GM18517 (cell line): ENCODE measurements around the gene TMEM272.
"Not testable (repeated sequence)": the region's sequence is repeated elsewhere in the genome, so short reads cannot be mapped to it uniquely, and the experiment has no call there.

ENCODE experiments used
- ATAC-seq: cut with Tn5 transposase; IDR thresholded peaks from one replicate; pipeline ENCODE4 v1.9.1; 2021; ENCODE audit warnings: mild to moderate bottlenecking, moderate library complexity; ENCODE audit not compliant: unreplicated experiment

Gene TMEM272

GRCh38 chr13:51826606-51827005 is 18.4 kb downstream of the TMEM272 start:
- ATAC-seq = no peak

GRCh38 chr13:51825681-51826254 is 19.2 kb downstream of the TMEM272 start:
- ATAC-seq = no peak

- ATAC-seq = no peak
Measured at GRCh38 chr13:51825165-51825592, 19.8 kb downstream of the TMEM272 start.

GRCh38 chr13:51824712-51825111 is 20.3 kb downstream of the TMEM272 start:
- ATAC-seq = not testable (repeated sequence)

- no peak for ATAC-seq
Measured at GRCh38 chr13:51823863-51824262, 21.1 kb downstream of the TMEM272 start.

GRCh38 chr13:51823359-51823758 is 21.6 kb downstream of the TMEM272 start:
- no peak for ATAC-seq

GRCh38 chr13:51822106-51822815 is 22.7 kb downstream of the TMEM272 start:
- ATAC-seq = no peak

GRCh38 chr13:51821606-51822005 is 23.4 kb downstream of the TMEM272 start:
- ATAC-seq = no peak

GRCh38 chr13:51820016-51820597 is 24.9 kb downstream of the TMEM272 start:
- no peak for ATAC-seq

- ATAC-seq = no peak
Measured at GRCh38 chr13:51819544-51819943, 25.4 kb downstream of the TMEM272 start.

GRCh38 chr13:51818781-51819511 is 26.0 kb downstream of the TMEM272 start:
- no peak for ATAC-seq

- no peak for ATAC-seq
Measured at GRCh38 chr13:51818276-51818675, 26.7 kb downstream of the TMEM272 start.

- no peak for ATAC-seq
Measured at GRCh38 chr13:51817717-51818116, 27.3 kb downstream of the TMEM272 start.

- ATAC-seq = no peak
Measured at GRCh38 chr13:51816604-51817249, 28.2 kb downstream of the TMEM272 start.

- no peak for ATAC-seq
Measured at GRCh38 chr13:51815848-51816247, 29.1 kb downstream of the TMEM272 start.

GRCh38 chr13:51814825-51815650 is 29.9 kb downstream of the TMEM272 start:
- ATAC-seq = peak; percentile 86

GRCh38 chr13:51814071-51814470 is 30.9 kb downstream of the TMEM272 start:
- ATAC-seq = no peak

- ATAC-seq = no peak
Measured at GRCh38 chr13:51811920-51812451, 33.0 kb downstream of the TMEM272 start.

GRCh38 chr13:51811046-51811445 is 33.9 kb downstream of the TMEM272 start:
- no peak for ATAC-seq

GRCh38 chr13:51808811-51809210 is 36.2 kb downstream of the TMEM272 start:
- ATAC-seq = no peak
